ENCODE results near the gene SUPT6H.

GRCh38 chr17:28626818-28627217, 35.2 kb upstream of the SUPT6H start:
- no peak for TF ChIP-seq CTCF (conservative IDR thresholded peaks at IDR 0.05 in 1 of 2, IDR thresholded peaks at IDR 0.05 in 1 of 2; ENCODE audit: low read depth in 1 of 2, low read length in 2 of 2)
- TF ChIP-seq EZH2 (IDR thresholded peaks at IDR 0.05; ENCODE audit: low read length, missing control alignments) = no peak
